ENCODE data around the gene PIK3CB. TPM values are rescaled to one million over a fixed set of nuclear protein-coding genes. Genes with fewer than 3 reads are reported as not detected.

PIK3CB gene
- total and polyA plus RNA-seq, 2 of the 8 experiments (the other 6 are each of a cell fraction or from before 2014, with no cell fraction given): 8.3 to 35.2 TPM

GRCh38 chr3:138747225-138747624, 87.5 kb downstream of the PIK3CB start:
- ChIA-PET CTCF (ENCODE audit: partially characterized antibody) (interaction anchor here (2.0 kb wide), 1 partner anchor 168 kb away, joined by 8 read pairs; no protein-coding TSS in a partner anchor), POLR2A (ENCODE audit: partially characterized antibody) (no interaction called here)
- Histone ChIP-seq H3K4me1 (replicated peaks in 1 of 4; ENCODE audit: control insufficient read depth in 3 of 4, insufficient read depth in 4 of 4, low read length in 3 of 4) (no peaks in the 10 kb centered on the region), H3K79me1 (ENCODE audit: low read depth, low read length) (no peaks in the 10 kb centered on the region), H2AK5ac (ENCODE audit: low read depth, low read length) (no peak overlapping the region), H3K4me3 (ENCODE audit: extremely low read depth in 1 of 4, insufficient read depth in 2 of 4, low read depth in 3 of 4, low read length in 4 of 4) (no peak overlapping the region), H3K23ac (ENCODE audit: insufficient read length) (no peak overlapping the region), H3K23me2 (ENCODE audit: low read depth, low read length) (no peaks in the 10 kb centered on the region; the same call in 1 of the 2 replicates), H4K91ac (replicated peaks; ENCODE audit: insufficient read length, low read length) (no peak overlapping the region), H2BK5ac (ENCODE audit: low read depth, low read length) (no peak overlapping the region), H4K20me1 (replicated peaks in 1 of 2; ENCODE audit: control insufficient read depth in 1 of 2, insufficient read depth in 2 of 2, low read length in 2 of 2) (no peaks in the 10 kb centered on the region), H4K8ac (ENCODE audit: extremely low read depth, insufficient read depth, low read length) (no peak overlapping the region), H3K27ac (ENCODE audit: low read depth, low read length) (no peak overlapping the region), H3K4me2 (ENCODE audit: insufficient read depth in 1 of 2, low read depth in 2 of 2, low read length in 2 of 2) (no peak overlapping the region), H4K5ac (ENCODE audit: insufficient read length, low read depth, low read length) (no peak overlapping the region), H3K36me3 (ENCODE audit: control insufficient read depth in 2 of 4, insufficient read depth in 4 of 4, low read length in 3 of 4) (peaks cover 0 to 8% (median 0%) of the 10 kb centered on the region in 4 experiments; a peak in 3 of 8 replicates), H3K56ac (replicated peaks; ENCODE audit: insufficient read length, low read depth, low read length) (no peak overlapping the region), H3K9ac (replicated peaks in 1 of 4; ENCODE audit: extremely low read depth in 1 of 4, low read depth in 3 of 4, low read length in 3 of 4) (no peak overlapping the region), H2BK20ac (ENCODE audit: low read length) (no peak overlapping the region), H2BK15ac (ENCODE audit: low read length) (no peak overlapping the region), H3K27me3 (replicated peaks in 1 of 4; ENCODE audit: control insufficient read depth in 3 of 4, extremely low read depth in 1 of 4, insufficient read depth in 3 of 4, low read length in 3 of 4) (no peaks in the 10 kb centered on the region), H2AFZ (ENCODE audit: low read length) (no peak overlapping the region), H3K79me2 (ENCODE audit: control insufficient read depth in 1 of 2, insufficient read depth in 2 of 2, low read length in 2 of 2) (no peaks in the 10 kb centered on the region), H3K18ac (ENCODE audit: extremely low read depth, low read length) (no peak overlapping the region), H3K9me3 (ENCODE audit: insufficient read depth in 2 of 2, low read depth in 1 of 2, low read length in 1 of 2) (peaks cover 9 to 11% of the 10 kb centered on the region in 2 experiments; a peak in 3 of 4 replicates), H2BK12ac (ENCODE audit: low read depth, low read length) (no peak overlapping the region), H2BK120ac (replicated peaks; ENCODE audit: low read depth, low read length) (no peak overlapping the region), H3K4ac (replicated peaks; ENCODE audit: insufficient read length, low read depth, low read length) (no peak overlapping the region), H3K14ac (ENCODE audit: insufficient read length) (no peak overlapping the region)
- FAIRE-seq: no peak
- TF ChIP-seq RXRA (IDR thresholded peaks at IDR 0.05; ENCODE audit: insufficient read depth, low read depth, low read length): no peak
- TF ChIP-seq BRCA1 (IDR thresholded peaks at IDR 0.05; ENCODE audit: low read depth, low read length): no peak
- TF ChIP-seq BCL11A (IDR thresholded peaks at IDR 0.05; ENCODE audit: low read depth in 2 of 2, low read length in 2 of 2): no peak
- no peak for TF ChIP-seq PHF8 (conservative IDR thresholded peaks at IDR 0.05; ENCODE audit: low read depth, low read length)
- no peak for TF ChIP-seq KDM1A (IDR thresholded peaks at IDR 0.05; ENCODE audit: borderline replicate concordance, low read length)
- no peak for TF ChIP-seq E2F6 (IDR thresholded peaks at IDR 0.05)
- no peak for TF ChIP-seq CBX5 (IDR thresholded peaks at IDR 0.05; ENCODE audit: low read depth, low read length)
- TF ChIP-seq TAF1 (IDR thresholded peaks at IDR 0.05; ENCODE audit: low read depth, low read length): no peak
- no peak for TF ChIP-seq SP4 (IDR thresholded peaks at IDR 0.05; ENCODE audit: low read length)
- no peak for TF ChIP-seq GTF2F1 (IDR thresholded peaks at IDR 0.05; ENCODE audit: borderline replicate concordance, low read depth, low read length)
- no peak for TF ChIP-seq SRF (IDR thresholded peaks at IDR 0.05; ENCODE audit: low read depth, low read length)
- no peak for TF ChIP-seq KDM5A (IDR thresholded peaks at IDR 0.05; ENCODE audit: low read length)
- TF ChIP-seq NRF1 (IDR thresholded peaks at IDR 0.05; ENCODE audit: low read depth, low read length): no peak
- no peak for DNase-seq (ENCODE audit: low read depth in 1 of 2, low spot score in 2 of 2)
- WGBS, 2 experiments (ENCODE audit: extremely low coverage in 1 of 2, insufficient coverage in 1 of 2, insufficient read length in 1 of 2, insufficient replicate concordance in 2 of 2, low coverage in 1 of 2, low lambda C conversion rate in 2 of 2, missing lambda C conversion rate in 1 of 2): 83% methylated on average over 1 of the region's 1 CpG; no CpG with 5 or more reads in 1 of the 2 experiments
